HEK293T (cell line): ENCODE measurements around the gene YBX3.

ENCODE experiments used
- ARNT ChIP-seq: fragments of 450-650 bp; IDR thresholded peaks from 2 replicates; pipeline ENCODE4 v1.6.1; 2017; ENCODE audit warnings: mild to moderate bottlenecking
- BHLHE40 ChIP-seq: fragments of 450-650 bp; IDR thresholded peaks from 2 replicates; pipeline ENCODE4 v1.6.1; 2016; ENCODE audit warnings: mild to moderate bottlenecking, moderate library complexity, borderline replicate concordance
- CTBP1 ChIP-seq: fragments of 450-650 bp; IDR thresholded peaks from 2 replicates; pipeline ENCODE4 v1.6.1; 2016; ENCODE audit warnings: borderline replicate concordance
- ELF4 ChIP-seq: fragments of 450-650 bp; IDR thresholded peaks from 2 replicates; pipeline ENCODE4 v1.6.1; 2017; ENCODE audit warnings: antibody characterized with exemption
- FOXA1 ChIP-seq: fragments of 450-650 bp; IDR thresholded peaks from 2 replicates; pipeline ENCODE4 v1.6.1; 2016; ENCODE audit warnings: mild to moderate bottlenecking
- FOXK2 ChIP-seq: fragments of 450-650 bp; IDR thresholded peaks from 2 replicates; pipeline ENCODE4 v1.6.1; 2016; ENCODE audit warnings: mild to moderate bottlenecking
- FOXM1 ChIP-seq: fragments of 450-650 bp; IDR thresholded peaks from 2 replicates; pipeline ENCODE4 v1.6.1; 2017; ENCODE audit warnings: mild to moderate bottlenecking, borderline replicate concordance
- HDGF ChIP-seq: fragments of 450-650 bp; IDR thresholded peaks from 2 replicates; pipeline ENCODE4 v1.6.1; 2017; ENCODE audit warnings: antibody characterized with exemption, borderline replicate concordance
- LEF1 ChIP-seq: fragments of 450-650 bp; IDR thresholded peaks from 2 replicates; pipeline ENCODE4 v1.6.1; 2017; ENCODE audit warnings: mild to moderate bottlenecking, borderline replicate concordance
- NFRKB ChIP-seq: fragments of 450-650 bp; IDR thresholded peaks from 2 replicates; pipeline ENCODE4 v1.6.1; 2016; ENCODE audit warnings: mild to moderate bottlenecking, moderate library complexity
- SP1 ChIP-seq: fragments of 450-650 bp; IDR thresholded peaks from 2 replicates; pipeline ENCODE4 v1.6.1; 2017
- SUZ12 ChIP-seq: fragments of 450-650 bp; IDR thresholded peaks from 2 replicates; pipeline ENCODE4 v1.6.1; 2016; ENCODE audit warnings: mild to moderate bottlenecking
- TARDBP ChIP-seq: fragments of 450-650 bp; IDR thresholded peaks from 2 replicates; pipeline ENCODE4 v1.6.1; 2016
- ZNF384 ChIP-seq: fragments of 450-650 bp; IDR thresholded peaks from 2 replicates; pipeline ENCODE4 v1.6.1; 2016

DNA sequence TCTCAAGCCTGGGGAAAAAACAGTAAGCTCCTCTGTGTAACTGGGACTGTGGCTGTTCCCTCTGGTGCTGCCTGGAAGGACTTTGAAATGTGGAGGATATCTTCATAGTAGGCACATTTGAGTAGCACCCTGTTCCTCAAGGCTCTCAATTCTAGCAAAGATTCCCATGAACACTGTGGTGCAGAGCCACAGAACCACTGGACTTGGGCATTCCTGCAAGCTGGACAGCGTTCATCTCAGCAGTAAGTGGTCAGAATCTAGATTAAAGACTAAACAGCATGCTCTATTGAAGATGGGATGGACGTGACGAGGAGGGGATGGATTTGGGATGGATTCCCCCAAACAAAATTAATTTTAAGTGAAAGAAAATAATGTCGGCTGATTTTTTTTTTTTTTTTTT lies 9.4 kb upstream of the YBX3 start:
- TF ChIP-seq TARDBP = no peak
- no peak for TF ChIP-seq CTBP1
- TF ChIP-seq SP1 = no peak
- no peak for TF ChIP-seq FOXA1
- TF ChIP-seq ZNF384 = no peak
- no peak for TF ChIP-seq ELF4
- TF ChIP-seq FOXM1 = no peak
- no peak for TF ChIP-seq BHLHE40
- no peak for TF ChIP-seq FOXK2
- no peak for TF ChIP-seq HDGF
- TF ChIP-seq ARNT = no peak
- TF ChIP-seq LEF1 = no peak
- TF ChIP-seq NFRKB = no peak
- TF ChIP-seq SUZ12 = no peak
